Right lobe of liver (tissue), 4 donors: ENCODE data around the gene KMT2C.
"Not testable (repeated sequence)": the region's sequence is repeated elsewhere in the genome, so short reads cannot be mapped to it uniquely, and the experiment has no call there.

Source experiments
- POLR2A ChIP-seq: fragments of 450-650 bp; IDR thresholded peaks from one replicate; pipeline ENCODE4 v1.6.1; 2017; ENCODE audit warnings: antibody characterized with exemption, mild to moderate bottlenecking
- TF ChIP-seq, protein P1 (sequence below), 4 donors: fragments of 200-600 bp in 3 of 4; fragments of 450-650 bp in 1 of 4; IDR thresholded peaks; one replicate each; pipeline versions ENCODE4 v1.5.1 to v1.8.0; 2016 to 2022; ENCODE audit warnings: antibody characterized with exemption in 4 of 4, mild to moderate bottlenecking in 2 of 4
- donor health status: DM: no; HTN: no; CAD: no.
- donor health status: DM: no; HTN: no; CAD: no.
- donor health status: DM: no; HTN: yes; CAD: no.

DNA sequence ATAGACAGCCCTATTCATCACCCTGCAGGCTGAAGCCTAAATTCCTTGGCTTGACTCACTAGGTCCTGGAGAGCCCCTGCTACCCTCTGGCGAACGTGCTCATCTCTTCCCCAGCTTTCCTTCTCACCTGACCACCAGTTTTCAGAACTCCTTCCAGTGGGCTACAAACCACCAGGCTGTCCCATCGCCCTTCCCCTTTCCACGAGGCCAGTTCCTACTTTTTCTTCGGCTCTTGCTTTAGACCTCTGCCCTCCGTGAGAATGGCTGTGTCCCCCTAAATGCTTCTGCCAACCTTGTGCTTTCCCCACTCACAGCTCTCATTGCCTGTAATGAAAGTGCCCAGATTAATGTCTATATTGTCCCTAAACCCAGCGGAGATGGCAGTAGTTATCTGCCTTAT is 5.4 kb upstream of the KMT2C start:
- TF ChIP-seq, protein P1, sequence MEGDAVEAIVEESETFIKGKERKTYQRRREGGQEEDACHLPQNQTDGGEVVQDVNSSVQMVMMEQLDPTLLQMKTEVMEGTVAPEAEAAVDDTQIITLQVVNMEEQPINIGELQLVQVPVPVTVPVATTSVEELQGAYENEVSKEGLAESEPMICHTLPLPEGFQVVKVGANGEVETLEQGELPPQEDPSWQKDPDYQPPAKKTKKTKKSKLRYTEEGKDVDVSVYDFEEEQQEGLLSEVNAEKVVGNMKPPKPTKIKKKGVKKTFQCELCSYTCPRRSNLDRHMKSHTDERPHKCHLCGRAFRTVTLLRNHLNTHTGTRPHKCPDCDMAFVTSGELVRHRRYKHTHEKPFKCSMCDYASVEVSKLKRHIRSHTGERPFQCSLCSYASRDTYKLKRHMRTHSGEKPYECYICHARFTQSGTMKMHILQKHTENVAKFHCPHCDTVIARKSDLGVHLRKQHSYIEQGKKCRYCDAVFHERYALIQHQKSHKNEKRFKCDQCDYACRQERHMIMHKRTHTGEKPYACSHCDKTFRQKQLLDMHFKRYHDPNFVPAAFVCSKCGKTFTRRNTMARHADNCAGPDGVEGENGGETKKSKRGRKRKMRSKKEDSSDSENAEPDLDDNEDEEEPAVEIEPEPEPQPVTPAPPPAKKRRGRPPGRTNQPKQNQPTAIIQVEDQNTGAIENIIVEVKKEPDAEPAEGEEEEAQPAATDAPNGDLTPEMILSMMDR (IDR thresholded peaks at IDR 0.05), result not testable (repeated sequence)
- TF ChIP-seq POLR2A, result not testable (repeated sequence)
